HEK293 (cell line): Measurements from ENCODE around the gene GPR15.
A peak's percentile ranks its signal among the peaks of the same experiment; 100 is the strongest.

Experiments used
- CTCF ChIA-PET: fragments of 350-600 bp; formaldehyde crosslinking; extraction: SDS; loops from one replicate; lab custom pipeline; 2021; ENCODE audit warnings: antibody characterized with exemption; lab: Yijun Ruan, JAX
- POLR2A ChIA-PET: fragments of 300-600 bp; formaldehyde crosslinking; extraction: SDS; loops from one replicate; lab custom pipeline; 2020; ENCODE audit warnings: antibody characterized with exemption, inconsistent platforms; lab: Yijun Ruan, JAX
- H3K27ac ChIP-seq: fragments of 200-500 bp; sonication (Bioruptor generic); 2 replicates; pipeline ENCODE4 v1.5.1; 2014; ENCODE audit warnings: low read depth, low read length, control low read depth, inconsistent platforms; ENCODE audit errors: extremely low read depth
- H3K36me3 ChIP-seq, 2 experiments: fragments of 200-500 bp in 1 of 2; sonication (Bioruptor generic) in 1 of 2; 1 replicate in 1 of 2; 2 replicates in 1 of 2; pipeline ENCODE4 v1.5.1; 2014 to 2017; ENCODE audit warnings: inconsistent platforms in 2 of 2, low read length in 2 of 2; ENCODE audit not compliant: control insufficient read depth in 2 of 2, insufficient read depth in 1 of 2
- H3K4me1 ChIP-seq: fragments of 200-500 bp; sonication (Bioruptor generic); 2 replicates; pipeline ENCODE4 v1.5.1; 2014; ENCODE audit warnings: mild to moderate bottlenecking, low read length, inconsistent platforms; ENCODE audit not compliant: control insufficient read depth, insufficient read depth
- H3K4me3 ChIP-seq: 2 replicates; pipeline ENCODE4 v1.5.1; 2011; ENCODE audit warnings: low read depth, mild to moderate bottlenecking, control low read depth, low read length, moderate library complexity
- H3K9me3 ChIP-seq: fragments of 200-500 bp; sonication (Bioruptor generic); 2 replicates; pipeline ENCODE4 v1.5.1; 2014; ENCODE audit warnings: low read depth, low read length, inconsistent platforms; ENCODE audit not compliant: control insufficient read depth, insufficient read depth
- GFI1B ChIP-seq: fragments of 450-650 bp; formaldehyde crosslinking; IDR thresholded peaks from 2 replicates; pipeline ENCODE4 v1.5.1; 2016; ENCODE audit warnings: missing biosample characterization, missing genetic modification characterization
- KLF7 ChIP-seq: fragments of 450-650 bp; formaldehyde crosslinking; IDR thresholded peaks from 2 replicates; pipeline ENCODE4 v1.5.1; 2016; ENCODE audit warnings: missing biosample characterization, missing genetic modification characterization, borderline replicate concordance
- ZNF214 ChIP-seq: fragments of 450-650 bp; formaldehyde crosslinking; IDR thresholded peaks from 2 replicates; pipeline ENCODE4 v1.5.1; 2017; ENCODE audit warnings: missing biosample characterization, mild to moderate bottlenecking, missing genetic modification characterization, borderline replicate concordance
- ZNF24 ChIP-seq: fragments of 450-650 bp; formaldehyde crosslinking; IDR thresholded peaks from 2 replicates; pipeline ENCODE4 v1.5.1; 2016; ENCODE audit warnings: missing biosample characterization, missing genetic modification characterization
- ZNF248 ChIP-seq: fragments of 450-650 bp; formaldehyde crosslinking; IDR thresholded peaks from 2 replicates; pipeline ENCODE4 v1.5.1; 2017; ENCODE audit warnings: missing biosample characterization, missing genetic modification characterization
- ZNF324 ChIP-seq: fragments of 450-650 bp; formaldehyde crosslinking; IDR thresholded peaks from 2 replicates; pipeline ENCODE4 v1.5.1; 2016; ENCODE audit warnings: missing biosample characterization, missing genetic modification characterization
- ZNF354C ChIP-seq: fragments of 450-650 bp; formaldehyde crosslinking; IDR thresholded peaks from 2 replicates; pipeline ENCODE4 v1.5.1; 2016; ENCODE audit warnings: missing biosample characterization, missing genetic modification characterization, low read depth, borderline replicate concordance
- ZNF501 ChIP-seq: fragments of 450-650 bp; formaldehyde crosslinking; IDR thresholded peaks from 2 replicates; pipeline ENCODE4 v1.5.1; 2016; ENCODE audit warnings: missing biosample characterization, missing genetic modification characterization
- ZNF510 ChIP-seq: fragments of 450-650 bp; formaldehyde crosslinking; IDR thresholded peaks from 2 replicates; pipeline ENCODE4 v1.5.1; 2018; ENCODE audit warnings: mild to moderate bottlenecking, missing genetic modification characterization, missing biosample characterization; ENCODE audit not compliant: insufficient replicate concordance
- ZNF596 ChIP-seq: fragments of 450-650 bp; IDR thresholded peaks from 2 replicates; pipeline ENCODE4 v1.5.0; 2018; ENCODE audit warnings: missing biosample characterization, mild to moderate bottlenecking, missing genetic modification characterization, moderate library complexity
- ZNF670 ChIP-seq: fragments of 450-650 bp; formaldehyde crosslinking; IDR thresholded peaks from 2 replicates; pipeline ENCODE4 v1.5.1; 2016; ENCODE audit warnings: missing biosample characterization, missing genetic modification characterization, low read depth
- TF ChIP-seq, protein P1 (sequence below): fragments of 450-650 bp; formaldehyde crosslinking; conservative IDR thresholded peaks from 2 replicates; pipeline ENCODE4 v1.5.1; 2016; ENCODE audit warnings: low read depth, missing biosample characterization, missing genetic modification characterization
- TF ChIP-seq, protein P2 (sequence below): fragments of 450-650 bp; formaldehyde crosslinking; IDR thresholded peaks from 2 replicates; pipeline ENCODE4 v1.5.1; 2017; ENCODE audit warnings: missing biosample characterization, missing genetic modification characterization
- TF ChIP-seq, protein P3 (sequence below): fragments of 450-650 bp; formaldehyde crosslinking; IDR thresholded peaks from 2 replicates; pipeline ENCODE4 v1.5.1; 2016; ENCODE audit warnings: missing biosample characterization, missing genetic modification characterization
- TF ChIP-seq, protein P4 (sequence below): fragments of 450-650 bp; formaldehyde crosslinking; IDR thresholded peaks from 2 replicates; pipeline ENCODE4 v1.5.1; 2016; ENCODE audit warnings: missing biosample characterization, missing genetic modification characterization
- TF ChIP-seq, protein P5 (sequence below): fragments of 450-650 bp; formaldehyde crosslinking; IDR thresholded peaks from 2 replicates; pipeline ENCODE4 v1.5.1; 2016; ENCODE audit warnings: missing biosample characterization, missing genetic modification characterization

GPR15 gene

DNA sequence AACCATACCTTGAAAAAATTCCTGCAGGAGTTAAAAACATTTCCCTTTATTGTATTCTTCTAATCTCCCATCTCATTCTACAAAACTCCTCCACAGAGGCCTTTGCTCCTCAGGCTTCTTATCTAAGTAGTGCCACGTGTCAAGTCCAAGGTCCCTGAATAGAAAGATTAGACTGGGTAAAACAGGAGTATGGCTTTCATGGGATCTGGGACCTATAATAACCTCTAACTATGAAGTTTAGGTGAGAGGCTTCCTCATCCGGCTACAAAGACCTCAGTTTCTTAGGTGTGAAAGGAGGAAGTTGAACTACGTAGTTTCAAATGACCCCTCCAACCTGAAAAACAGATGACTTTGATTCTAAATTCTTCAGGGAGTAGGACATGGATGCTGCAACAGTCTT, 20.0 kb downstream of the GPR15 start:
- ChIA-PET CTCF (no interaction called here), POLR2A (no interaction called here)
- H3K27ac ChIP-seq: no peak overlapping the region
- no peaks in the 10 kb centered on the region for H3K9me3 ChIP-seq
- no peak for TF ChIP-seq ZNF324 (tag by site-specific recombination)
- no peak for TF ChIP-seq KLF7
- no peak for TF ChIP-seq ZNF214 (tag by site-specific recombination)
- TF ChIP-seq, protein P1, sequence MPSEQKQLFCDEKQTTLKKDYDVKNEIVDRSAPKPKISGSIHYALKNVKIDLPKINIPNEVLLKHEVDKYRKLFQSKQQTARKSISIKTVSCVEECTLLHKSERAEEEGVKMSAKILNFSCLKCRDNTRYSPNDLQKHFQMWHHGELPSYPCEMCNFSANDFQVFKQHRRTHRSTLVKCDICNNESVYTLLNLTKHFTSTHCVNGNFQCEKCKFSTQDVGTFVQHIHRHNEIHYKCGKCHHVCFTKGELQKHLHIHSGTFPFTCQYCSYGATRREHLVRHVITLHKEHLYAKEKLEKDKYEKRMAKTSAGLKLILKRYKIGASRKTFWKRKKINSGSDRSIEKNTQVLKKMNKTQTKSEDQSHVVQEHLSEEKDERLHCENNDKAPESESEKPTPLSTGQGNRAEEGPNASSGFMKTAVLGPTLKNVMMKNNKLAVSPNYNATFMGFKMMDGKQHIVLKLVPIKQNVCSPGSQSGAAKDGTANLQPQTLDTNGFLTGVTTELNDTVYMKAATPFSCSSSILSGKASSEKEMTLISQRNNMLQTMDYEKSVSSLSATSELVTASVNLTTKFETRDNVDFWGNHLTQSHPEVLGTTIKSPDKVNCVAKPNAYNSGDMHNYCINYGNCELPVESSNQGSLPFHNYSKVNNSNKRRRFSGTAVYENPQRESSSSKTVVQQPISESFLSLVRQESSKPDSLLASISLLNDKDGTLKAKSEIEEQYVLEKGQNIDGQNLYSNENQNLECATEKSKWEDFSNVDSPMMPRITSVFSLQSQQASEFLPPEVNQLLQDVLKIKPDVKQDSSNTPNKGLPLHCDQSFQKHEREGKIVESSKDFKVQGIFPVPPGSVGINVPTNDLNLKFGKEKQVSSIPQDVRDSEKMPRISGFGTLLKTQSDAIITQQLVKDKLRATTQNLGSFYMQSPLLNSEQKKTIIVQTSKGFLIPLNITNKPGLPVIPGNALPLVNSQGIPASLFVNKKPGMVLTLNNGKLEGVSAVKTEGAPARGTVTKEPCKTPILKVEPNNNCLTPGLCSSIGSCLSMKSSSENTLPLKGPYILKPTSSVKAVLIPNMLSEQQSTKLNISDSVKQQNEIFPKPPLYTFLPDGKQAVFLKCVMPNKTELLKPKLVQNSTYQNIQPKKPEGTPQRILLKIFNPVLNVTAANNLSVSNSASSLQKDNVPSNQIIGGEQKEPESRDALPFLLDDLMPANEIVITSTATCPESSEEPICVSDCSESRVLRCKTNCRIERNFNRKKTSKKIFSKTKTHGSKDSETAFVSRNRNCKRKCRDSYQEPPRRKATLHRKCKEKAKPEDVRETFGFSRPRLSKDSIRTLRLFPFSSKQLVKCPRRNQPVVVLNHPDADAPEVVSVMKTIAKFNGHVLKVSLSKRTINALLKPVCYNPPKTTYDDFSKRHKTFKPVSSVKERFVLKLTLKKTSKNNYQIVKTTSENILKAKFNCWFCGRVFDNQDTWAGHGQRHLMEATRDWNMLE (tag by site-specific recombination): no peak
- no peak for TF ChIP-seq ZNF24 (tag by site-specific recombination)
- TF ChIP-seq ZNF501 (tag by site-specific recombination): no peak
- TF ChIP-seq GFI1B (tag by site-specific recombination): no peak
- TF ChIP-seq, protein P2, sequence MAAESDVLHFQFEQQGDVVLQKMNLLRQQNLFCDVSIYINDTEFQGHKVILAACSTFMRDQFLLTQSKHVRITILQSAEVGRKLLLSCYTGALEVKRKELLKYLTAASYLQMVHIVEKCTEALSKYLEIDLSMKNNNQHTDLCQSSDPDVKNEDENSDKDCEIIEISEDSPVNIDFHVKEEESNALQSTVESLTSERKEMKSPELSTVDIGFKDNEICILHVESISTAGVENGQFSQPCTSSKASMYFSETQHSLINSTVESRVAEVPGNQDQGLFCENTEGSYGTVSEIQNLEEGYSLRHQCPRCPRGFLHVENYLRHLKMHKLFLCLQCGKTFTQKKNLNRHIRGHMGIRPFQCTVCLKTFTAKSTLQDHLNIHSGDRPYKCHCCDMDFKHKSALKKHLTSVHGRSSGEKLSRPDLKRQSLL (tag by site-specific recombination): no peak
- TF ChIP-seq ZNF248 (tag by site-specific recombination): no peak
- no peak overlapping the region for H3K4me3 ChIP-seq
- no peaks in the 10 kb centered on the region; the same call in 1 of the 2 replicates for H3K4me1 ChIP-seq
- no peaks in the 10 kb centered on the region for H3K36me3 ChIP-seq

DNA sequence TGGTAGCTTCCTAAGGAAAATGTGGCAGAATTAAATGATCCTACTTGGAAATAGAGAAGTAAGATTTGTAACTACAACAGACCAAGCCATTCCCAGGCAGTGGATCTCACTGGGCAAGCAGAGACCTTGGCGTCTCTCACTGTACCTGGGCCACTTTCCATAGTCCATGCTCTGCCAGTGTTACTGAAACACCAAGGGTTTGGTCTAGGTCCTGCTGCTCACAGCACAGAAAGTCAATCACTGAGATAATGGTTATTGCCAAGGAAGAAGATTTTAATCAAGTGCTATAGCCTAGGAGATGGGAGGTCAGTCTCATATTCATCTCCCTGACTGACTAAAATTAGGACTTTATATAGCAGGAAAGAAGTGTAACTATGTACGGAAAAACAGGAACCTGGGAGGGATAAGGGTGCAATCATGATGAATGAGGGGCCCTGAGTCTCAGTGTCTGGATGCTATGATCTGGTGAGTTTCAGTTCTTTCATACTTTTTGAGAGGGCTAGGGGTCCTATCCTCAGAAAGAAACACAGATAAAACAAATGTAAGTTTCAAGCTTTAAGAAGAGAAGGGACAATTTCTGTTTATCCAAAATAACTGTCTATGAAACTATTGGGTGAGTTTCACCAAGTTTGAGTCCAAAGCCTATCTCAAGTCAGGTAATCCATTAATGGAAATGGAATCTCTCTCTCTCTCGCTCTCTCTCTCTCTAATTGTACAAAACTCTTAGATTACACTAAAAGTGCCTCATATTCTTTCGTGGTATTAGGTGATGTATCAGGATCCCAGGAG, 20.6 kb downstream of the GPR15 start:
- ChIA-PET CTCF (no interaction called here), POLR2A (interaction anchor here (0.6 kb wide), 1 partner anchor 13 kb away, joined by 3 read pairs; no protein-coding TSS in a partner anchor)
- H3K27ac ChIP-seq: no peak overlapping the region
- no peaks in the 10 kb centered on the region for H3K9me3 ChIP-seq
- H3K36me3 ChIP-seq: no peaks in the 10 kb centered on the region
- no peak for TF ChIP-seq ZNF354C (tag by site-specific recombination)
- TF ChIP-seq ZNF670 (tag by site-specific recombination): no peak
- TF ChIP-seq, protein P3, sequence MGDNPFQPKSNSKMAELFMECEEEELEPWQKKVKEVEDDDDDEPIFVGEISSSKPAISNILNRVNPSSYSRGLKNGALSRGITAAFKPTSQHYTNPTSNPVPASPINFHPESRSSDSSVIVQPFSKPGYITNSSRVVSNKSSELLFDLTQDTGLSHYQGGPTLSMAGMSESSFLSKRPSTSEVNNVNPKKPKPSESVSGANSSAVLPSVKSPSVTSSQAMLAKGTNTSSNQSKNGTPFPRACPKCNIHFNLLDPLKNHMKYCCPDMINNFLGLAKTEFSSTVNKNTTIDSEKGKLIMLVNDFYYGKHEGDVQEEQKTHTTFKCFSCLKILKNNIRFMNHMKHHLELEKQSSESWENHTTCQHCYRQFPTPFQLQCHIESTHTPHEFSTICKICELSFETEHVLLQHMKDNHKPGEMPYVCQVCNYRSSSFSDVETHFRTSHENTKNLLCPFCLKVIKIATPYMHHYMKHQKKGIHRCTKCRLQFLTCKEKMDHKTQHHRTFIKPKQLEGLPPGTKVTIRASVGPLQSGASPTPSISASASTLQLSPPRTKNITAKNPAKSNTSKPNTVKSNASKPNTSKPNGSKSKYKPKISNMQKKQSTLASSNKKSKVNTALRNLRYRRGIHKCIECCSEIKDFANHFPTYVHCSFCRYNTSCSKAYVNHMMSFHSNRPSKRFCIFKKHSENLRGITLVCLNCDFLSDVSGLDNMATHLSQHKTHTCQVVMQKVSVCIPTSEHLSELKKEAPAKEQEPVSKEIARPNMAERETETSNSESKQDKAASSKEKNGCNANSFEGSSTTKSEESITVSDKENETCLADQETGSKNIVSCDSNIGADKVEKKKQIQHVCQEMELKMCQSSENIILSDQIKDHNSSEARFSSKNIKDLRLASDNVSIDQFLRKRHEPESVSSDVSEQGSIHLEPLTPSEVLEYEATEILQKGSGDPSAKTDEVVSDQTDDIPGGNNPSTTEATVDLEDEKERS (tag by site-specific recombination): no peak
- TF ChIP-seq ZNF596: peak; percentile 74
- TF ChIP-seq, protein P4, sequence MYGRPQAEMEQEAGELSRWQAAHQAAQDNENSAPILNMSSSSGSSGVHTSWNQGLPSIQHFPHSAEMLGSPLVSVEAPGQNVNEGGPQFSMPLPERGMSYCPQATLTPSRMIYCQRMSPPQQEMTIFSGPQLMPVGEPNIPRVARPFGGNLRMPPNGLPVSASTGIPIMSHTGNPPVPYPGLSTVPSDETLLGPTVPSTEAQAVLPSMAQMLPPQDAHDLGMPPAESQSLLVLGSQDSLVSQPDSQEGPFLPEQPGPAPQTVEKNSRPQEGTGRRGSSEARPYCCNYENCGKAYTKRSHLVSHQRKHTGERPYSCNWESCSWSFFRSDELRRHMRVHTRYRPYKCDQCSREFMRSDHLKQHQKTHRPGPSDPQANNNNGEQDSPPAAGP: no peak
- no peak for TF ChIP-seq ZNF510 (tag by site-specific recombination)
- TF ChIP-seq, protein P5, sequence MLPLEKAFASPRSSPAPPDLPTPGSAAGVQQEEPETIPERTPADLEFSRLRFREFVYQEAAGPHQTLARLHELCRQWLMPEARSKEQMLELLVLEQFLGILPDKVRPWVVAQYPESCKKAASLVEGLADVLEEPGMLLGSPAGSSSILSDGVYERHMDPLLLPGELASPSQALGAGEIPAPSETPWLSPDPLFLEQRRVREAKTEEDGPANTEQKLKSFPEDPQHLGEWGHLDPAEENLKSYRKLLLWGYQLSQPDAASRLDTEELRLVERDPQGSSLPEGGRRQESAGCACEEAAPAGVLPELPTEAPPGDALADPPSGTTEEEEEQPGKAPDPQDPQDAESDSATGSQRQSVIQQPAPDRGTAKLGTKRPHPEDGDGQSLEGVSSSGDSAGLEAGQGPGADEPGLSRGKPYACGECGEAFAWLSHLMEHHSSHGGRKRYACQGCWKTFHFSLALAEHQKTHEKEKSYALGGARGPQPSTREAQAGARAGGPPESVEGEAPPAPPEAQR (tag by site-specific recombination): no peak
- H3K4me1 ChIP-seq: no peaks in the 10 kb centered on the region; the same call in 1 of the 2 replicates
- H3K4me3 ChIP-seq: no peak overlapping the region
